Activated CD4-positive, alpha-beta T cell treated with anti-CD3 and anti-CD28 coated beads for 48 hours (primary cell): ENCODE measurements around the gene FOLR2.

ENCODE experiments used
- DNase-seq: peaks from one replicate; pipeline ENCODE4 v3.0.0-alpha.2; 2020

The FOLR2 gene

DNA sequence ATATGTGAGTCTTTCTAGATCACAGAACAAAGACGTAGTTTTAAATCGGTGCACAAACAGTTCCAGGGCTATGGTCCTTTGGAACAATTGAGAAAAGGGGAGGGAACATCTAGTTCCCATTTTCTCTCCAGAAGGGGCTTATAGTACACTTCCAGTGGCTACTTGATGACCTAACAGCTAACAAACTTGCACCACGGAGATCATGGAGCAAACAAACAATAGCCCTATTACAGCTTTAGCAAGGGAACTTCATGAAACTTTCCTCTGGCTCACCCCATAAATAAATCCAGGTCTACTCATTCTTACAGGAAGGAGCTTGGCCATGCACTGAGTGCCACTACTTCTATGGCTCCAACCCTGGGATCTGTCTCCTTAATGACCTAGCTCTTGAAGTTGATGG, 8.3 kb upstream of the FOLR2 start:
- DNase-seq: no peak

DNA sequence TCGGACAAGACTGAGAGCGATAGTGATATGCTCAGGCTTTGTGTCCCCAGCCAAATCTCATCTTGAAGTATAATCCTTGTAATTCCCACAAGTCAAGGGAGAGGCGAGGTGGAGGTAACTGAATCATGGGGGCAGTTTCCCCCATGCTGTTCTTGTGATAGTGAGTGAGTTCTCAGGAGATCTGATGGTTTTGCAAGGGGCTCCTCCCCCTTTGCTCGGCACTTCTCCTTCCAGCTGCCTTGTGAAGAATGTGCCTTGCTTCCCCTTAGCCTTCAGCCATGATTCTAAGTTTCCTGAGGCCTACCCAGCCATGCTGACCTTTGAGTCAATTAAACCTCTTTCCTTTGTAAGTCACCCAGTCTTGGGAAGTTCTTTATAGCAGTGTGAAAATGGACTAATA, 7.5 kb upstream of the FOLR2 start:
- DNase-seq: no peak

DNA sequence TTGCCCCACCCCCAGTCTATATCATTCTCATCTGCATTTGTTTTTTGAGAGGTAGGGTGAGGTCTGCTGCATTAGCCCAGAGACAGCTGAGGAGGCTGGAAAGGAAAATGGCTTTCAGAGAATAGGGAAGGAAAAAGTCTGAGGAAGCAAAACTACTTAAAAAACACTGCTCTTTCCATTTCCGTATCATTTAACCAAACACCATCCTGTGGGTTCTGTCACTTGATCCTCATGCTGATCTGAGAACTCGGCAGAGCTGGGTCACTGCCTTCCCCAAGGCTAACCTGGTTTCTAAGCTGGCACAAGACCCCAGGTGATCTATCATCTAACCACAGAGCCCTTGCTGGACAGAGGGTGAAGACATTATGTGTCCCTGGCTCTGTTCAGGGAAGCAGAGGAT, 1.2 kb downstream of the FOLR2 start:
- no peak for DNase-seq

DNA sequence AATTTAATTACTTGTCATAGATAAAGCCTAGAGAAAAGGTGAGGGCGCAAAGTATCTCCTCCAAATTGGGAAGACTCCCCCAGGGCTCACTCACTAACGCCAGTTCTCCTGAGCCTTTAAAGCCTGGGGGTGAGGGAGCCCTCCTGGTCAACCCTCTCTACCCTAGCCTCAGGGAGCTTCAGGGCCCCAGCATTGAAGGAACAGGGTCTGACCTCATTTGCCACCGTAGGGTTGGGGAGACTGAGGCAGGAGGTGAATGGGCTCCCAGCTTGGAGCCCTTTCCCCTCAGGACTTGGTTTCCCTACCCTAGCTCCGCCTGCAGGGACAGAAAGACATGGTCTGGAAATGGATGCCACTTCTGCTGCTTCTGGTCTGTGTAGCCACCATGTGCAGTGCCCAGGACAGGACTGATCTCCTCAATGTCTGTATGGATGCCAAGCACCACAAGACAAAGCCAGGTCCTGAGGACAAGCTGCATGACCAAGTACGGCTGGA, 1.7 kb downstream of the FOLR2 start:
- no peak for DNase-seq

DNA sequence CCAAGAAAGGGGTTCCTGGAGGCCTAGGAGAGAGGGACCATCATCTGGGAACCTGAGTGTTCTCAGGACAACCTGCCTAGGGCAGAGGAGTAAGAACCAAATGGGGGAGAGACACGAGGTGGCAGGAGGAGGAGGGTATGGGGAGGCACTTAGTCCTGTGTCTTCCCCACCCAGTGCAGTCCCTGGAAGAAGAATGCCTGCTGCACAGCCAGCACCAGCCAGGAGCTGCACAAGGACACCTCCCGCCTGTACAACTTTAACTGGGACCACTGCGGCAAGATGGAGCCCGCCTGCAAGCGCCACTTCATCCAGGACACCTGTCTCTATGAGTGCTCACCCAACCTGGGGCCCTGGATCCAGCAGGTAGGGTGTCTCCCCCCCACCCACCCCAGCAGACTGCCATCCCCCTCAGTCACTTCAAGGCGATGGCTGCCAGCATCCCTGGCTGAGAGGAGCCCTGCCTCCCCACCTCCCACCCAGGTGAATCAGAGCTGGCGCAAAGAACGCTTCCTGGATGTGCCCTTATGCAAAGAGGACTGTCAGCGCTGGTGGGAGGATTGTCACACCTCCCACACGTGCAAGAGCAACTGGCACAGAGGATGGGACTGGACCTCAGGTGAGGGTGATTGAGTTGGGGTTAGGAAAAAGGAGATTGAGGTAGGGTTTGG, 4.2 kb downstream of the FOLR2 start:
- no peak for DNase-seq

DNA sequence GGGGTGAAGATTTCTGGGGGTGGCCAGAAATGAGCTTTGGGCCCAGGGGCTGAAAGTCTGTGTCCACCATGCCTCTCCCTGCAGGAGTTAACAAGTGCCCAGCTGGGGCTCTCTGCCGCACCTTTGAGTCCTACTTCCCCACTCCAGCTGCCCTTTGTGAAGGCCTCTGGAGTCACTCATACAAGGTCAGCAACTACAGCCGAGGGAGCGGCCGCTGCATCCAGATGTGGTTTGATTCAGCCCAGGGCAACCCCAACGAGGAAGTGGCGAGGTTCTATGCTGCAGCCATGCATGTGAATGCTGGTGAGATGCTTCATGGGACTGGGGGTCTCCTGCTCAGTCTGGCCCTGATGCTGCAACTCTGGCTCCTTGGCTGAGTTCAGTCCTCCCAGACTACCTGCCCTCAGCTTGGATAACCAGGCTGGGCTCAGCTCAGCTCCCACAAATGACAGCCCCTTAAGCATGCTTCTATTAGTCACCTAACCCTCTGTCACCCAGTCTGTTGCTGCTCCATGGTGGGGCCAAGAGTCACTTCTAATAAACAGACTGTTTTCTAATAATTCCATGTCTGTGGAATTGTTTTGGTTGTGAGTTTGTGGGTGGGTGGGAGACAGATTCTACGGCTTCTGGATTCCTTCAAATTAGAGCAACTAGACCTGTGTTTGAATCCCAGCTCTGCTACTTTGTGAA, 4.9 kb downstream of the FOLR2 start:
- DNase-seq: no peak

DNA sequence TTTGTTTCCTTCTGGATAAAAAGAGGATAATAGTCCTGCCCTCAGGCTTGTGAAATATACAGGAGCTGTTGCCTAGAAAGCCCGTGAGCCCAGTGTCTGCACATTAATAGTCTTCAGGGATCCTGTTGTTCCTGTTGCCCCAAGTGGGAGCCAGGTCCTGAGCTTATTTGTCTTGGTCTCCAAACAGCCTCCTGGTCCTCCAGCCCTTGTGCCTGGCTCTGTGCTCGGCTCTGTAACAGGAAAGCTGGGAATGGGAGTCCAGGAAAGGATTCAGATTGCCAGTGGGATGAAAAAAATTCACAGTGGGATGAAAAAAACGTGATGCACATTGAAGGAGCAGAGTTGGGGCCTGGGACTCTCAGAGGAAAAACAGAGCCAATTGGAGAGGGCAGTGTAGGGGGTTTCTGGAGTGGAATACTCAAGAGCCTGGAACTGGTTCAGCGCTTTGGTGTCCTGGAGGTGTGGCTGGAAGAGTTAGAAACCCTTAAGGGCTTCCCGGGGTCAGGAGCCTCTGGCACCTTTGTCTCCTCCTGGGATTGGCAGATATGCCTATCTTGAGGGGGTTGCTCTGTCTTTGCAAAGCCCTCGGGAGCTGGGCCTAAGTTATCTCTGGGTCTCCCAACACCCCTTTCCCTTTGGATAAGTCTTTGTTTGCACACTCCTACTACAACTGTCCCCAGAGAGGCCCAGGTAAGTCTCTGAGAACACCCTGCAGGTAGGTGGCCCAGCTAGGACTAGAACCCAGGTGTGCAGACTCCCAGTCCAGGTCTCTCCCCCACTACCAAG, 5.7 kb downstream of the FOLR2 start:
- no peak for DNase-seq

DNA sequence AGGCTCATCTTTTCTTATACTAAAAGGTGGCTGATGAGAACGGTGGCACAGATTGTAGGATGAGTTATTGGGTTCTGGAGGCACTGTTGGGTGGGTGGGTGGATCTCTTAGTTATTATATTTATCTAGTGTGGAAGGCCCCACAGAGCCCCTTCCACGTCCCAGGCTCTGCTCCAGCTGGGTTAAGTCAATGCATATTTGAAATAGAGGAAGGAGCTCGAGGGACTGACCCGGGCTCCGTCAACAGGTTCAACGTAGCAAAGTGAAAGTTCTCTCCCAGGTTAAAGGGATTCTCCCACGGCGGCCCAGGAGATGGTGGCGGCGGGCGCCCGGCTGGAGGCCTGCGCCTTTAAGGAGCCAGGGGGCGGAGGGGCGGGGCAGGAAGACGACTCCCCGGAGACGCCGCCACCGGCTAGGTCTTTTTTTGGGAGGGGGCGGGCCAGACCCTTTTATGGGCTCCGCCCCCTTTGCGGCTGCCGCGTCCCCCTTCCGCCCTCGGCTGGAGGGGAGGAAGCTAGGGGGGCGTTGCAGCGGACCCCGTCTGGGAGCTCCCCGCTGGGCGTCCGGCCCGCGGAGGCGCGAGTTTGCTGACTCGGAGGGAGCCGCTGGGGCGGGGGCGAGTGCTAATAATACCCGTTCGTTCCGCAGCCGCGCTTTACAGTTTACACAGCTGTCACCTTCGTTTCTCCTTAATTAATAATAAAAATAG, 6.5 kb downstream of the FOLR2 start:
- DNase-seq: peak; percentile 95

DNA sequence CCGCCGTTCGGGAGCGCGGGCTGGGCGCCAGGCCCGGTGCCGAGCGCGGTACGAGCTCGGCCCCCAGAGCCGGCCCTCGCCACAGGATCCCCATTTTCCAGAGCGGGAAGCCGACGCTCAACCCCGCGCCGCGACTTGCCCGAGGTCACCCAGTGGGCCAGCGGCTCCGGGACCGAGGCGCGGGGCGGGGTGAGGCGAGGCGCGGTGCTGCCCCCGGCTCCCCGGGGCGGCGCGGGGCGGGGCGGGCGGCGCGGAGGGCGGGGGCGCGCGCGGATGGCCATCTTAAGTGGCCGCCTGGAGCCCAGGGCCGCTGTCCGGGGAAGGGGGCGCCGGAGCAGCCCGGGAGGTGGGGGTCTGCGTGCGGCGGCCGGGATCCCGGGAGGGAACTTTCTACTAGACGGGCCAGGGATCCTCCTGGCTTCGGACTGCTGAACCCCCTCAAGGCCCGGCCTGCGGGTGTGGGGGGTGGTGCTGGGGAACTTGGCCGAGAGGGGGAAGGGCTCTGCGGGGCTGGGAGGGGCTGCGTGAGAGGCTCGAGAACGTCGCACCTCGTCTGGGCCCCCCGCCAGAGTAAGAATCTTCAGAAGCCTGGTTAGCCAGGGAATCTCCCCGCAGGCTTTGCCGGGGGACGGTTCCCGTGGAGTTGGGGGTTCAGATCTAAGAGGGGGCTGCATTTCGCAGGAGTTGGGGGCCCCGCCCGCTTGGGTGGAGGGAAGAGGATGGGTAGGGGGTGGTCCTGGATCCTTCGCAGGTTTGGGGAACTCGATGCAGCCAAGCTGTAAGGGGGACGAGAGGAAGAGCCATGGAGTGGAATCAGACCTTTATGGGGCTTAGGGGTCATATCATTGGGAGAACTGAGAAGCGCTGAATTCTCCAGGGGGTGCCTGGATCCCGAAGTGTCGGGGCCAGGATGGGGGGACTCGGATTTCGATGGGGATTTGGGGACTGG, 7.3 kb downstream of the FOLR2 start:
- peak; percentile 68 for DNase-seq

DNA sequence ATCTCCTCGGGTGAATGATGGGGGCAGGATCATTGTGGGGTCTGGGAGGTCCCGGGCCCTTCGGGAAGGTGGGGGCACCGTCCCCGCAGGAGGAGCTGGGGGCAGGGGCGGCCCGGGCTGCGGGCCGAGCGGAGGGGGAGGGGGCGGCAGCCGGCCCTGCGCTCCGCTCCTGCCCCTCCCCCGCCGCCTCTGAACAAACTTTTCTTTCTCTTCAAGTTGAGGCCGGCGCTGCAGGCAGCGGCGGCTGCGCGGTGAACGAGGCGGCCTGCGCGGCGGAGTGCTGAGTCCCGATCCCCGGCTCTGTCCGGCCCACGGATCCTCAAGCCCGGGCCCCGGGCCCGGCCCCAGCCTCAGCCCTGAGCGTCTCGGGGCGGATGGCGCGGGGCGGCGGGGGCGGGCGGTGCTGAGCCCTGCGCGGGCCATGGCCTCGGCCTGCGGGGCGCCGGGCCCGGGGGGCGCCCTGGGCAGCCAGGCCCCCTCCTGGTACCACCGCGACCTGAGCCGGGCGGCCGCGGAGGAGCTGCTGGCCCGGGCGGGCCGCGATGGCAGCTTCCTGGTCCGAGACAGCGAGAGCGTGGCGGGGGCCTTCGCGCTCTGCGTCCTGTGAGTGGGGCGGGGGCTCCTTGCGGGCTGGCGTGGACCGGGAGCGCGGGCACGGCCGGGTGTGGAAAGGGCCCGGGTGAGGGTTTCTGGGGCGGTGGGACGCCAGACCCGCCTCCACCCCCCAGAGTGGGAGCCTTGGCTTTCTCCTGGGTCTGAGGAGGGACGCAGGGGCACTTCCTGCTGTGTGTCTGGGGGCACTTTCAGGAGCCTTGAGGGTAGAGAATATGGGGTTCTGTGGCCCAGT, 8.2 kb downstream of the FOLR2 start, which contains the start of gene INPPL1:
INPPL1 (plus strand) TSS at position 204 of the 847 bp plus-strand sequence; CDS start at position 422, 218 bp downstream.
- DNase-seq: peak; percentile 59

DNA sequence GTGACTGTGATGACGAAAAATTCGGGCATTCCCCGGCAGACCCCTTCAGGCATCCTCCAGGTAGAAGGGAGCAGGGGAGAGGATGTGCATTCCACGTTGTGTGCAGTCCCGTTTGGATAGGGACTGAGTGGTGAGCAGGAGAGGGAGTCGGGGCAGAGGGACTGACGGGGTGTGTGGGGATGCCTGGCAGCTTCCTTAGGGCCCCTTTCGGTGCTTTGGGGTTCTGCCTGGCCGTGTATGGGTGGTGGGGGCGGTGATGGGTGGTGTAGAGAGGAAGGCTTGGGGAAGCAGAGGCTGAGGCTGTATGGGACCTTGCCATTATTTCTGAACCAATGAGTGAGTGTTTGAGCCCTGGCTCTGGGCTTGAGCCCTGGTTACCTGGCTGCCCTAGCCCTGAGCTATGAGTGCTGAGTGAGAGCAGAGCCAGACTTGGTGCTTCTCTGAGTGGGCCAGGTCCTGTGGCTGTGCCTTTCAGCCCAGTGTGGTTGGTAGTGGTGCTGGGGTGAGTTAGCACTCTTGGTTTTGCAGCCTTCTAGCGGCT, 8.9 kb downstream of the FOLR2 start:
- DNase-seq: peak; percentile 54

DNA sequence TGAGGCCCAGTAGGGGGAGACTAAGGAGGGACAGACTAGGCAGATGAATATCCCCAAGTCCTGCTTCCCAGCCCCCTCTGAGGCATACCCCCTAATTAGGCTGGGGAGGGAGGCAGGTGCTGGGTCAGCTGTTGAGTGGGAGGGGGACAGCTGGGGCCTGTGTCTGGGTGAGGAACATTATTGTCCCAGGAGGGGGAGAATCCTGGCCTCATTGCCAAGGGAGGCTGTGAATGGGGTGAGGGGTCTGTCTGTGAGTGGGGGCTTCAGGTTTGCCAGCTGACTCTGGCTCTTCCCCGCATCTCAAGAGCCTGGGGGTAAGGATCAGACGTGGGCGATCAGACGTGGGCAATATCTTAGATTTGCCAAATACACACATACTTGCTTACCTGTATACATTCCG, 10.1 kb downstream of the FOLR2 start:
- no peak for DNase-seq

DNA sequence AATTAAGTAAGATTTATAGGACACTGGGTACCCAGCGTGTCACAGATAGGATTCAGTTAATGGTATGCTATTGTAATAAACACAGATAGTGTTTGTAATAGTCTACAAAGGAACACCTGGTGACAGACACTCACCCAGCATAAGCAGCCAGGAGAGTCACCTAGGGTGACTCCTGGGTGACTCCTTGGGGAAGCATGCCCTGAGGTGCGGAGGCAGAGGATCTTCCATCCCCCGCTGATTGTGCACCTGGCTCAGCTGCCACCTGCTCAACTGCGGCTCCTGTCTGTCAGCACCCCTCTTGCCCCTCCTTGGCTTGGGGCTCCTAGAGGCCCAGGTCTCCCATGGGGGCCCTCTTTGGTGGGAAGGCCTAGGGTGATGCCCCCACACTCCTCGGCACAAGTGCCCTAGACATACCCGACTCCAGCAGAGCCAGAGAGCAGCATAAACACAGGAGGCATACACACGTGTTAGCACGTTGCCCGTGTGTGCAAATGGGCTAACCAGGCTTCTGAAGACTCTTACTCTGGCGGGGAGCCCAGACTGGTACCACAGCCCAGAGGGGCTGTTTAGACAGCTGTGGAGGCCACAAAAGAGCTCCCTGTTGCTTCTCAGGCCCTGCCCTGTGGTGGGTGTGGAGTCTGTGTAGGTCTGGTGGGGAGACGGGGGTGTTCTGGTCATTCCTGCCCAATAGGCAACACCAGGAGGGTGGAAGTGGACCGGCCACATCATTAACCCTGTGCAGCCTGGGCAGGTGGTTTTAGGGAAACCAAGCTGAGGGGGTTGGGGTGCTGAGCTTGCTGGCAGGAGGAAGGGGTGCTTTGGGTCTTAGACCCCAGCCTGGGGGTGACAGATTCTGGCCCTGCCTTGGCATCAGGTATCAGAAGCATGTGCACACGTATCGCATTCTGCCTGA, 11.0 kb downstream of the FOLR2 start:
- DNase-seq: no peak

DNA sequence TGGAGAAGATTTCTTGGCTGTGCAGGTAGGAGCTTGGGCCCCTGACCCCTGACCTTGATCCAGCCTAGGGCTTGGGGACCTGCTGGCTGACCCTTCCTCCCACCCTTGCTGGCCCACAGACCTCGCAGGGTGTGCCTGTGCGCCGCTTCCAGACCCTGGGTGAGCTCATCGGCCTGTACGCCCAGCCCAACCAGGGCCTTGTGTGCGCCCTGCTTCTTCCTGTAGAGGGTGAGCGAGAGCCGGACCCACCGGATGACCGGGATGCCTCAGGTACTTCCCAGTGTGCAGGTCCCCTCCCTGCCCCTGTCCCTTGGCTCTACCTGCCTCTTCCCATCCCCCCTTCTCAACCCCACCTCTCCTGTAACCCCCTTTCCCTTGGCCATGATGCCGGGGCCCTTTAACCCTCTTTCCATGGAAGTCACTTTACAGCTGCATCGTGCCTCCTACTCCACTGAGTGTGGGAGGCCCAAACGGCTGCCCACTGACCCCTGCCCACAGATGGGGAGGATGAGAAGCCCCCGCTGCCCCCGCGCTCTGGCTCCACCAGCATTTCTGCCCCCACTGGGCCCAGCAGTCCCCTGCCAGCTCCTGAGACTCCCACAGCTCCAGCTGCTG, 11.7 kb downstream of the FOLR2 start:
- DNase-seq: no peak

DNA sequence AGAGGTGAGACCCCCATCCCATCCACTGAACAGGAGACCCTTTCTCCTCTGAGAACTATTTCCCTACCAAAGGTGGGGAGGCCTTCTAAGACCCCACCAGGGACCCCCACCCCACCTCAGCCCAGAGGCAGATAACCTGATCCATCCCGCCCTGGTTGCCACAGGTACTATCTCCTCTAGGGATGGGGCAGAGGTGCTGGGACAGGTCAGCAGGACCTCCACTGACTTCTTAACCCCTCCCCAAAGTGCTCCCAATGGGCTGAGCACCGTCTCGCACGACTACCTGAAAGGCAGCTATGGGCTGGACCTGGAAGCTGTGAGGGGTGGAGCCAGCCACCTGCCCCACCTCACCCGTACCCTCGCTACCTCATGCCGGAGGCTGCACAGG, 12.2 kb downstream of the FOLR2 start:
- DNase-seq: no peak

DNA sequence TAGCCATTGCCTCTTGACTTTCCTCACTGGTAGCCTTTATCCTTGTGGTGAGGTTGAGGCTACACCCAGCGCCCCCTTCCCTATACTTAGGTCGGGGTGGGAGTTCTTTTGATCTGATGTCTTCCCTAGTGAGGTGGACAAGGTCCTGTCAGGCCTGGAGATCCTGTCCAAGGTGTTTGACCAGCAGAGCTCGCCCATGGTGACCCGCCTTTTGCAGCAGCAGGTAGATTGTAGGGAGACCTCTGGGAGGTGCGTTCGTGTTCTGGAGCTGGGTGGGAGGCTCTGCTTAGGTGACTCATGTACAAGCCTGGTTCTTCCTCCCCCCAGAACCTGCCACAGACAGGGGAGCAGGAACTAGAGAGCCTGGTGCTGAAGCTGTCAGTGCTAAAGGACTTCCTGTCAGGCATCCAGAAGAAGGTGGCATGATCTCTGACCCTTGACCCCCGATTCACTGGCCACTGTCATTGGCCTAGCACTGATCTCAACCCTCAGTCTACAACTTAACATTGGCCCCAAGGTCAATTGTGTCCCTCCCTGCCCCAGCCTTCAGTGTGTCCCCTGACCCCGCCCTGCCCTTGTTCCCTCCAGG, 12.8 kb downstream of the FOLR2 start:
- no peak for DNase-seq

DNA sequence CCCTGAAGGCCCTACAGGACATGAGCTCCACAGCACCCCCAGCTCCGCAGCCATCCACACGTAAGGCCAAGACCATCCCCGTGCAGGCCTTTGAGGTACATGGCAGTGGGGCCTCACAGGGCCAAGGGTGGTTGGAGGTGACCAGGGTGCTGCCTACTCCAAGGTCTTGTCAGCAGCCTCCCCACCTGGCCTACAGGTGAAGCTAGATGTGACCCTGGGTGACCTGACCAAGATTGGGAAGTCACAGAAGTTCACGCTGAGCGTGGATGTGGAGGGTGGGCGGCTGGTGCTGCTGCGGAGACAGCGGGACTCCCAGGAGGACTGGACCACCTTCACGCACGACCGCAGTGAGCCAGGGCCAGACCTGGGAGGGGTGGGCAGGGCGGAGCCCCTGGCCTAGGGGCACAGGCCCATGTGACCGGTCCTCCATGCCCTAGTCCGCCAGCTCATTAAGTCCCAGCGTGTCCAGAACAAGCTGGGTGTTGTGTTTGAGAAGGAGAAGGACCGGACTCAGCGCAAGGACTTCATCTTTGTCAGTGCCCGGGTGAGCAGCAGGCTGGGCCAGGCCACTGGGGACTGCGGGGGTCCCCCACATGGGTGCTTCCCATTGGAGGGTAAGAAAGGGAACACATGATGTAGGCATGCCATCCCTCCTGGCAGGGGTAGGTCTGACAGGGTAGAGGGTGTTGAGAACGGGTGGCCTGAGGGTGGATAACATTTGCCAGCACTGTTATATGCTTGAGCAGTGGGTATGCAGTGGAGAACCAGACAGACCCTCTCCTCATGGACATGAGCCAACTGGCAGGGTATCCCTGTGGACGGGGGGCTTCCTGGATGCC, 13.6 kb downstream of the FOLR2 start:
- no peak for DNase-seq
